SK-N-SH treated with all-trans-retinoic acid at 6 μM for 48 hours (cell line): ENCODE measurements around the gene SNX30.

ENCODE experiments used
- ARNTL ChIP-seq: fragments of 450-650 bp; formaldehyde crosslinking; IDR thresholded peaks from 2 replicates; pipeline ENCODE4 v1.5.0; 2020; ENCODE audit warnings: low read depth, mild to moderate bottlenecking, moderate library complexity, borderline replicate concordance
- CSRNP3 ChIP-seq: fragments of 250-450 bp; sonication (Bioruptor Pico); IDR thresholded peaks from 2 replicates; pipeline ENCODE4 v1.5.1; 2021; ENCODE audit warnings: mild to moderate bottlenecking, moderate library complexity
- ESRRG ChIP-seq: fragments of 250-450 bp; sonication (Bioruptor Pico); IDR thresholded peaks from 2 replicates; pipeline ENCODE4 v1.6.1; 2021; ENCODE audit warnings: mild to moderate bottlenecking
- PATZ1 ChIP-seq: fragments of 250-450 bp; sonication (Bioruptor Pico); IDR thresholded peaks from 2 replicates; pipeline ENCODE4 v1.8.0; 2020; ENCODE audit warnings: mild to moderate bottlenecking, moderate library complexity, borderline replicate concordance
- RARB ChIP-seq: fragments of 250-450 bp; sonication (Bioruptor Pico); IDR thresholded peaks from 2 replicates; pipeline ENCODE4 v1.8.0; 2021; ENCODE audit warnings: mild to moderate bottlenecking, moderate library complexity
- TOX ChIP-seq: fragments of 250-450 bp; sonication (Bioruptor Pico); IDR thresholded peaks from 2 replicates; pipeline ENCODE4 v1.8.0; 2021; ENCODE audit warnings: mild to moderate bottlenecking, moderate library complexity, borderline replicate concordance
- ZFP3 ChIP-seq: fragments of 250-450 bp; sonication (Bioruptor Pico); IDR thresholded peaks from 2 replicates; pipeline ENCODE4 v1.5.0; 2020; ENCODE audit warnings: mild to moderate bottlenecking, moderate library complexity
- ZFP30 ChIP-seq: fragments of 450-650 bp; formaldehyde crosslinking; IDR thresholded peaks from 2 replicates; pipeline ENCODE4 v1.5.0; 2022; ENCODE audit warnings: mild to moderate bottlenecking, moderate library complexity

GRCh38 chr9:112863214-112863613 is 112.7 kb downstream of the SNX30 start:
- TF ChIP-seq PATZ1 (CRISPR knock-in tag) (no peak), CSRNP3 (no peak), ARNTL (CRISPR knock-in tag) (no peak), ESRRG (CRISPR knock-in tag) (no peak), RARB (no peak), TOX (CRISPR knock-in tag) (no peak), ZFP3 (CRISPR knock-in tag) (no peak), ZFP30 (CRISPR knock-in tag) (no peak)
